AG08396 (cell line): Measurements from ENCODE around the gene CMTM8.

Experiments
- DNase-seq: peaks from one replicate; pipeline ENCODE4 v3.0.0; 2012; ENCODE audit warnings: low spot score, mixed read lengths

Gene CMTM8

DNA sequence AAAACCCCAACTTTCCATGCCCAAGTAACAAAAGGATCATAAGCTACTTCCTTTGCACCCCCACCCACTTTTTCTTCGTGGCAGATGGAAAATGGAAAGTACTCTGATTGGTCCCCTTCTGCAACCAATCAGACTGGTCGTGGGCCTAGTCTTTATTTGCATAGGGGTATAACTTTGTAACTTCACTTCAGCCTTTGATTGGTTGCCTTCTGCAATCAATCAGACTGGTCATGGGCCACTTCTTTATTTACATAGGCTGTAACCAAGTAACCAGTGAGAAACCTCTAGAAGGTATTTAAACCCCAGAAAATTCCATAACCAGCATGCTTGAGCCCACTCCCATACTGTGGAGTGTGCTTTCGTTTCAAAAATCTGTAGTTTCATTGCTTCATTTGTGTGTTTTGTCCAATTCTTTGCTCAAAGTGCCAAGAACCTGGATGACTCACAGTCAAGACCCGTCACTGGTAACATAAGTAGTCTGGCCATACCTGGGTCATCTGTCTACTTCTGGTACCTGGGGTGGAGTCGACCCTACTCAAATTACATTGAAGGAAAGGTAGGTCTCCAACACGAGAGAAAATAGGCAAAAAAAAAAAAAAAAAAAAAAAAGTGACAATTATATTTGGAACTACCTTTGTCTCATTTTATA lies 41.9 kb downstream of the CMTM8 start:
- DNase-seq, result no peak

DNA sequence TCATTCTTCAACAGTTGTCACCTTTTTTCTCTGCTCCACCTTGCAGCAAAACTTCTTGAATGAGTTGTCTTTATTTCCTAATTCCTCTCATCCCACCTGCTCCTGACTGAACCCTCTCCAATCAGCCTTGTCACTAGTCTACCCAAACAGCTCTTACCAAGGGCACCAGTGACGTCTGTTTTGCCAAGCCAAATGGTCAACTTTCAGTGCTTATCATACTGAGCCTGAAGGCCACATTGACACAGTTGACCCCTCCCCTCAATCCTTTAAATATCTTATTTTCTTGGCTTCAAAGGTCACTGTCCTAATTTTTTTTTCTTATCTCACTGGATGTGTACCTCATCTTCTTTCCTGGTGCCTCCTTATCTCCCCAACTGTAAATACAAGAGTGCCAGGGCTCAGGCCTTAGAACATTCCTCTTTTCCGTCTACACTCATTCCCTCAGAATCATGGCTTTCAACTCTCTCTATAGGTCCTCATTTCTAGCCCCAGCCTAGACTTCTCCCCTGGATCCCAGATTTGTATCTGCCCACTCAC lies 43.2 kb downstream of the CMTM8 start:
- DNase-seq, result no peak

DNA sequence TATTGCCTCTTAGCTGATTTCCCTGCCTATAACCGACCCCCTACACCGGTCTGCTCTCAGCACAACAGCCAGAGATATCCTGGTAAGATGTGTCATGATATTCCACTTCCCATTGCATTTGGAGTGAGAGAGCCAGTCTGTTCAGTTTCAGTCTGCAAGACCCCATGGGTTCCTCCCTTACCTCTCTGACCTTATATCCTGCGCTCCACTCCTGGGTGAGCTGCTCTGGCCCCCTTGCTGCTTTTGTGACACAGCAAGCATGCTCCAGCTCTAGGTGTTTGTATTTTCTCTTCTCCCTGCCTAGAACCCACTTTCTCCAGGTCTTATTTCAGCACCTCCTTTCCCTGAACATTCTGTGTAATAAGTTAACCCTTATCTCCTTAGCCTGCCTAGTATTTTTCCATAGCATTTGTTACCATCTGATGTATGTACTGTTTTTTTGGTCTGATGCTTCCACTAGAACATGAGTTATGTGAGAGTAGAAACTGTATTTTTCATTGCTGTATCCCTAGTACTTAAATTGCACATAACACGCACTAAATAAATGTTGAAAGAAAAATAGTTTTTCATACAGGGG lies 44.2 kb downstream of the CMTM8 start:
- DNase-seq, result no peak

DNA sequence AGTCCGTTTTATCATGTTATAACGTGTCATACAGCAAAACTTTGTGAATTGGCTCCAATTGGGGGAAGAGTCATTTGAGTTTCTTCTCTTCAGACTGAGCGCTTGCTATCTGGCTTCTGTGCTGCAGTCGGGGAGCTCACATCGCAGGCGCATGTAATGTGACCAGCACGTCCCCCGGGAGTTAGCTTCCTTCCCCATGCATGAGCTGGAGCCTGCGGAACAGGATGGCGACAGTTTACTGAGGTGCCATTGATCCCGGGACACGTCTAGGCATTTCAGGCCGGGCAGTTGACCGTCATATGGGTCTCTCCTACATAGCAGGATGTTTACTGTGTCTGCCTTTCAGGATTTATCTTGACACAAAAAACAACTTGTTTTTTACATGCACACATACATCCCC lies 44.8 kb downstream of the CMTM8 start:
- DNase-seq, result no peak

- DNase-seq, result no peak
These were observed 46.1 kb downstream of the CMTM8 start for GRCh38 chr3:32284443-32285212.

DNA sequence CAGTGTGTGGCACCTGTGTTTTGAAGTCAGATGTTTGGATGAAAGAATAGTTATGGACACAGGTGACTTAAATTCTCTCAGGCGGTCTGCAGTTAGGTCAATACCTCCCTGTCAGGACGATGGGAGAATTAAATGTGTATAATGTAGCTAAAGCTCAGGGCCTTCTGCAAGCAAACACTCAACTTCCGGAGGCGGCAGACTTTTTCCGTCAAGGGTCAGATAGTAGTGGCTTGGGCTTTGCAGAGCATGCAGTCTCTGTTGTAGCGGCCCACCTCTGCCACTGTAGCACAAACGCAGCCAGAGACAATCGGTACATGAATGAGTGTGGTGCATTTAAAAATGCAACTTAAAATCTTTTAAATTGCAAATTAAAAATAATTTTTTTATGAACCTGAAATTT lies 47.4 kb downstream of the CMTM8 start:
- DNase-seq, result no peak

- no peak for DNase-seq
These were observed 50.3 kb downstream of the CMTM8 start for GRCh38 chr3:32288819-32289218.

GRCh38 chr3:32290619-32291018 lies 52.1 kb downstream of the CMTM8 start:
- no peak for DNase-seq

GRCh38 chr3:32292085-32292796 lies 53.8 kb downstream of the CMTM8 start:
- DNase-seq, result no peak

DNA sequence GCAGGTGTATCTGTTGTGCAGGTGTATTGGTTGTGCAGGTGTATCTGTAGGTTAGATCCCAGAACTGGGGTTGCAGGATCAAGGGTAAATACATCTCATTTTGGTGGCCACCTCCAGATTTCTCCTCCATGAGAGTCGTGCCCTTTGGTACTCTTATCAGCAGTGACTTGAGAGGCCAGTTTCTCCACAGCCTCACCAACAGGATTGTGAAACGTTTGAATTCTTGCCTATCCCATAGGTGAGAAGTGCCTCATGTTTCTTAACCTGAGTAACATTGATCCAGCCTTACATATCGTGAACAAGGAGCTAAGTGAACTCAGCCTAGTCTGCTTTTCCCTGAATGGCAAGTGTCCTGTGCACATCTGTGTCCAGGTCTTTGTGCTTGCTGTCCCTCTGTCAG lies 55.4 kb downstream of the CMTM8 start:
- no peak for DNase-seq

DNA sequence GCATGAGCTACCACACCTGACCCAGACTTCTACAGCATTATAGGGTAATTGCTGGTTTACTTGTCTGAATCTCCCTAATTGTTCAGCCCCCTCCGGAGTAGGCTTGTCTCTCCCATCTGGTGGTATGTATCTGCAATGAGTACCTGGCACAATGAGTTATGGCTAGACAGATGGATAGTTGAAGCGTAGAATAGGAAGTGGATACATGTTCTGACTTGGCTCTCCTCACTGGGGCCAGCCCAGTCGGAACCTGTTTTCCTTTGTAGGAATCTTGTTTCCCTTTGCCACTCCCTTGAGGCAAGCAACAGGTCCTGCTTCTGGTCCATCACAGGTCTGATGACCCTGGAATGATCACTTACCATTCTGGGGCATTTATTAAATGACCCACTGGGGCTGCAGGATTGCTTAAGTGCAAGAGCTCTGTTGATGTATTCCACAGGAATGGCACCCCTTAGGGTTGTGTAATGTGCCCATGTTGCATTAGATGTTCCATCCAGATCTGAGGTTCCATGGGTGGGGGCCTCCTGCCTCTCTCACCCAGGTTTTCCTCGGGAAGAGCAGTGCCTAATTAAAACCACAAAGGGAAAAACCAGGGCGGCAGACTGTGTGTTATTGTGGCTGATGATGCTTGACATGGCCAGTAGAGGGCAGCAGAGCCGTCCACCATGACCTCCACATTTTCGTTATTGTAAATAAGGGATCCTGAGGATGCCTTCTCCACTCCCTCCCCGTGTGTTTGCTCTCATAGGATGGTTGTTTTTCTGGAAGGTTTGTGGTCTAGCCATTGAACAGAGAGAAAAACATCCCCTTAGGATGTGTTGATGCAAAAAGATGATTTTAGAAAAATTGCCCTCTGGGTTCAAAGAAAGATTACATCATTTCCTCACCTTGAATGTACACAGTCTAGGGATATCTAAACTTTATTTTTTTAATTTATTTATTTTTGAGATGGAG lies 58.0 kb downstream of the CMTM8 start:
- peak; percentile 80 for DNase-seq

DNA sequence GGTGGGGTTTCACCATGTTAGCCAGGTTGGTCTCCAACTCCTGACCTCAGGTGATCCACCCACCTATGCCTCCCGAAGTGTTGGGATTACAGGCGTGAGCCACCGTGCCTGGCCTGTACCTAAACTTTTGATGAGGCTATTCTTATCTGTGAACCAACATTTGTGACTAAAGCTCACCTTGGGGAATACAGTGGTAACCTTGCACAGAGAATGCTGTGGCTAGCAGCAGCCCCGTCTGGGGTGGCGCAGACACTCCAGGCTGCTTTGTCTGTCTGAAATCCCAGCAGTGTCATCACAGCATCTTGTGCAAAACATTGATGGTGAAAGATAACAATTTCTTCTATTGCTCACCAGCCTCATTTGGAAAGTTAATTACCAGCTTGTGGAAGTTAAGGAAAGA lies 58.9 kb downstream of the CMTM8 start:
- DNase-seq, result no peak

GRCh38 chr3:32301426-32301825 lies 62.9 kb downstream of the CMTM8 start:
- no peak for DNase-seq

DNA sequence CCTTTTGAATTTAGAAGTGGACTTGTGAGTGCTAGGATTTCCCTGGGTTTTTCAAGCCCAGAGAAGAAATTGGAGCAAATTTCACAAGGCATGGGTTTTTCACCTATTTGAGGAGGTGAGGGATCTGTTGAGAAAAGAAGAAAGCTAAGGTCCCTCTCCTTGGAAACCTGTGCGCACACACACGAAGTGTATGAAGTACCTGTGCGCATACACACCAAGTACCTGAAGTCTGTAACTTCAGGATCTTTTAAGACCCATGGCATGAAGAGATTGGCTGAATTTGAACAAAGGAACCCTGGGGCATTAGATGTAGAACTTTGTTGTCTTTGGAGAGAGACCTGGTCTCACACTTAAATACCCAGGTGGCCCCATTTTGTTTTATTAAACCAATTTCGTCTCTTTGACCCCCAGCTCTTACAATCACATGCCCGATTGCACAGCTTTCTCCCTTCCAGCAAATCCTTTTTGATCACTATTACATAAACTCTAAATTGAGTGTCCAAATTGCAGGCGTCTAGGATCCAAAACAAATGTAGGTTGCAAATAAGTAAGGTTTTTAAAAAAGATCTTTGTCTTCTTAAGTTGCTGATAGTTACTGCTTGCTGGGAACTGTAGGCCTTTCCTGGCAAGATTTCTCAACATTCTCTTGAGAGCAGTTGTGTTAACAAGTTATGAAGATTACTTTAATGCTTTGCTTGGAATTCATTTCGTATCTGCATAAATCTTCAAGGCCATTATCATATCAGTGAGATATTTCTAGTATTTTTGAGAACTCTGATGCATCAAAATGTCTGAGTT lies 64.3 kb downstream of the CMTM8 start:
- DNase-seq, result no peak

DNA sequence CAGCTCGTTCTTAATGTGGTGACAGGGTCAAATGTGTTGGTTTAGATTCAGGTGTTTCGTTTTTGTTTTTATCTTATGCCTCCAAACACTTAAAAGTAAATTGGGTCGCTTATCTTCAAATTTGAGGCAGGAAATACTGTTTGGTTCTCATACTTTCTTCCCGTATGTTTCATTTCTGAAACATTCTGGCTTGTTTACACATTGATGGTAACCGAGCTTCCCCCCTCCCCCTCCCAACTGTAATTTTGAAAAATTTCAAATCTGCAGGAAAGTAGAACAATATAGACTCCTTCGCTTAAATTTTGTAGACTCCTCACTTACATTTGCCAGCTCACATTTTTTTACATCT lies 64.9 kb downstream of the CMTM8 start:
- DNase-seq, result no peak

- no peak for DNase-seq
These were observed 65.7 kb downstream of the CMTM8 start for GRCh38 chr3:32303977-32304881.

DNA sequence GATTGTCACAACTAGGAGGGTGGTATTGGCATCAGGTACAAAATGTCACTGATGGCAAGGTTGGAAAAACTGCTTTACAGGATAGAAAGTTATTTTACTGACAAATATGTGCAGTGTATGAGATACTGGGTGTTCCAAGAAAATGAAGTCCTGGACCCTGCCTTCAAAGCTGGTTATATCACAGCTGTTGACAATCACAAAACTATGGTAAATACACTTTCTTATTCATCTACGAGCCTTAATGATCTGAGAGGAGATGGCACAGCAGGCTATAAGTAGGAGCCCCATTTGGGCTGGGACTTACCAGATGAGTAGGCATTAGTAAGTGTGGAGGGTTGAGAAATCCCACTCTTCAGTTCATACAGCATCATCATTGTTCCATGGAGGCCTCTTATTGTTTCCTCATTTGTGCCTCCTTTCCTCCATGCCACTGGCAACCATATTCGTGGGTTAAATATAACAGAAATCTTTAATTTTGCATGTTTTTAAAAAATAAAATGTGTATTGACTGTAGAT lies 66.9 kb downstream of the CMTM8 start:
- no peak for DNase-seq

DNA sequence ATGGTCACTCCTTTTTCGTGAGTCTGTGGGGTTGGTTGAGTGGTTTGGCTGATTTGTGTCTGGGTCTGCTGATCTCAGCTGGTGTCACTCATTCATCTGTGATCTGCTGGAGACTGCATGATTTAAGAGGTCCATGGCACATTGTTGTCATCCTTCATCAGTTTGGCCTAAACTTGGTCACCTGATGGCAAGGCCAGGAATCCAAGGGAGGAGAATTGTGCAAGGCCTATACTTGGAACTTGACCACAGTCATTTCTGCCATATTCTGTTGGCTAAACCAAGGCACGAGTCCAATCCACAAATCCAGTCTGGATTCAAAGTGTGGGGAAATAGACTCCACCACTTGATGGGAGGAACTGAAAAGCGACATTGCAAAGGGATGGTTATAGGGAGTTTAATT lies 67.6 kb downstream of the CMTM8 start:
- DNase-seq, result no peak

DNA sequence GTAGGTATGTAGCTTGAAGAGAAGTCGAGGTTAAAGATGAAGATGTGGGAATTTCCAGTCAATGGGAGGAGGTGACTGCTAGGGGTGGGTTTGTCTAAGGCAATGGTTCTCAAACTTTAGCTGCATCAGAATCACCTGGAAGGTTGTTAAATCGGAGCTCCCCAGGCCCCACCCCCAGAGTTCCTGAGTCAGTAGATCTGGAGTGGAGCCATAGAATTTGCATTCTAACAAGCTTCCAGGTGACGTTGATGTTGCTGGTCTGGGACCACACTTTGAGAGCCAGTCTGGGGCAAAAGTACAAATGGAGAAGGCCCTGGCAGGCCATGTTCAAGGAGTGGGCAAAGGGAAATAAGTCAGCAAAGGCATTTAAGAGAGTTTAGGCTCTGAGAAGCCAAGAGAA lies 69.1 kb downstream of the CMTM8 start:
- no peak for DNase-seq
